Epithelial cell of esophagus (primary cell): ENCODE results near the gene CHST2.

ENCODE experiments used
- DNase-seq: peaks from one replicate; pipeline ENCODE4 v3.0.0; 2010; ENCODE audit warnings: low read depth
- H3K4me3 ChIP-seq: 2 replicates; pipeline ENCODE4 v1.5.1; 2011; ENCODE audit warnings: mild to moderate bottlenecking, low read length, control low read depth
- TF ChIP-seq, protein P1 (sequence below): IDR thresholded peaks from 2 replicates; pipeline ENCODE4 v1.5.1; 2011; ENCODE audit warnings: low read depth, mild to moderate bottlenecking, low read length, control low read depth, inconsistent platforms; ENCODE audit not compliant: insufficient read depth; ENCODE audit errors: missing control alignments

The CHST2 gene

DNA sequence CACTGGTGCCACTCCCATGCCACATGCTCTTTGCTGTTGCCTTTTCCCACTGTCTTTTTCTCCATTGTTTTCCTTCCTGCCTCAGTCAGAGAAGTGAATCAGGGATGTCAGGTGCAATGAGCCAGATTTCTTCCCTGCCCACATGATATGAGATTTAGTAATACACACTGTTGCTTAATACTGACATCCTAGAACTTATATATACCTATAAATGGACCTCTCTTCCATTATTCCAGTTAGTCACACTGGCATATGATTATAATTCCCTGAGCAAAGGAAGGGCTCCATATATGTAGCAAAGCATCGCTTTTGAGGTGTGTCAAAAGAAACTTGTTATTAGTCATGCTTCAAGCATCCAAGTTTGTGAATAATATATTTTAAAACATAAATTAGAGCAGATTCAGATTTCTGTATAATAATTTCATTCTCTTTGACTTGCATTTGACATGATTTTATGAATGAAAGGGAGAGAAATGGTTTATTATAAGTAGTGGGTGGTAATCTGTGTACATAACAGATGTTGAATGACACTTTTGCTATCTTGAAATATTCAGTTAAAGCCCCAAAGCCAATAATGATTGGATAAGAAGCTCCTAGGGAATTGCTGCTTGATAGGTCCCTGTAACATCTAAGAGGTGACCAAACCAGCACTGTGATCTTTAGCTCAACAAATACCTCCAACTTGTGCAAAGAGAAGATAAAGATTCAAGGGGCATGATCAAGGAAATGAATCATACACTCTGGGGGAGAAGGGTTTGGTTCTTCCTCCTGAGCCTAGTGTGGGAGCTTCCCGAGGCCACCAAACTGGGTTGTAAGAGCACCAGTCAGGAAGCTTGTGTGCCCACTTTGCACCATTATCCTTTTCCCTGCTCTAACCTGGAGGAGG is 48.6 kb downstream of the CHST2 start:
- TF ChIP-seq, protein P1, sequence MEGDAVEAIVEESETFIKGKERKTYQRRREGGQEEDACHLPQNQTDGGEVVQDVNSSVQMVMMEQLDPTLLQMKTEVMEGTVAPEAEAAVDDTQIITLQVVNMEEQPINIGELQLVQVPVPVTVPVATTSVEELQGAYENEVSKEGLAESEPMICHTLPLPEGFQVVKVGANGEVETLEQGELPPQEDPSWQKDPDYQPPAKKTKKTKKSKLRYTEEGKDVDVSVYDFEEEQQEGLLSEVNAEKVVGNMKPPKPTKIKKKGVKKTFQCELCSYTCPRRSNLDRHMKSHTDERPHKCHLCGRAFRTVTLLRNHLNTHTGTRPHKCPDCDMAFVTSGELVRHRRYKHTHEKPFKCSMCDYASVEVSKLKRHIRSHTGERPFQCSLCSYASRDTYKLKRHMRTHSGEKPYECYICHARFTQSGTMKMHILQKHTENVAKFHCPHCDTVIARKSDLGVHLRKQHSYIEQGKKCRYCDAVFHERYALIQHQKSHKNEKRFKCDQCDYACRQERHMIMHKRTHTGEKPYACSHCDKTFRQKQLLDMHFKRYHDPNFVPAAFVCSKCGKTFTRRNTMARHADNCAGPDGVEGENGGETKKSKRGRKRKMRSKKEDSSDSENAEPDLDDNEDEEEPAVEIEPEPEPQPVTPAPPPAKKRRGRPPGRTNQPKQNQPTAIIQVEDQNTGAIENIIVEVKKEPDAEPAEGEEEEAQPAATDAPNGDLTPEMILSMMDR, result no peak
- peak; percentile 96 for DNase-seq
- H3K4me3 ChIP-seq, result no peak overlapping the region

DNA sequence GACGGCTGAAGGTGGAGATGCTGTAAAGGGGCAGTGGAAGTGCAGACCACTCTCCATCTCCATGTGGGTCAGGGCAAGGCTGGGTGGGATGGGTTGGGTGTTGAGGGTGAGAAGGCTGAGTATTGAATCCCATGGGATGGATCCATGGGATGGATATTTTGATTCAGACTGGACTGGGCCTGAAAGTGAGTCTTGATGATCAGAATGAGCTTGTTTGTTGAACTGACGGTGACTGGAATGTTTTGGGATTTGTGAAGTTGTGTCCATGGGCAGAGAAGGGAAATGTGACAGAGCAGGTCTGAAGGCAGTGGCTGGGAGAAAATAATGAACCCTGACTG is 49.3 kb downstream of the CHST2 start:
- no peak for DNase-seq
- no peak overlapping the region for H3K4me3 ChIP-seq
- TF ChIP-seq, protein P1, result no peak

DNA sequence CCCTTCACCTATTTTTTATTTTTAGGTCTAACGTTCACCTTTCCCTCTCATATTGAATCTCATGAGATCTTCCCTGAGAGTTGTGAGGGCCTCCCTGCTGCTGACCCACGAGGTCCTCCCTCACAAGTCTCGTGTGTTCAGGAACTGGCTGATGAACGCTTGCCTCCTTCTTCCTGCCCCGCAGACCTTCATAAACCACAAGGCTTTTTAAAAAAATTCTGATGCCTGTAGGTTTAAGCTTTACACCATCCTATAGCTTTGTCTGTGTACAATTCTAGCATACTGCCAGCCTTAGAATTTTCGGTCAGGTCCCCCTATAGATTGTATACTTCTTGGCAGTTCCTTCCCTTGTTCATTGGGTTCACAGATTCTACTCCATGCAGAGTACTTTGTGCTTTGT is 50.5 kb downstream of the CHST2 start:
- H3K4me3 ChIP-seq, result no peak overlapping the region

DNA sequence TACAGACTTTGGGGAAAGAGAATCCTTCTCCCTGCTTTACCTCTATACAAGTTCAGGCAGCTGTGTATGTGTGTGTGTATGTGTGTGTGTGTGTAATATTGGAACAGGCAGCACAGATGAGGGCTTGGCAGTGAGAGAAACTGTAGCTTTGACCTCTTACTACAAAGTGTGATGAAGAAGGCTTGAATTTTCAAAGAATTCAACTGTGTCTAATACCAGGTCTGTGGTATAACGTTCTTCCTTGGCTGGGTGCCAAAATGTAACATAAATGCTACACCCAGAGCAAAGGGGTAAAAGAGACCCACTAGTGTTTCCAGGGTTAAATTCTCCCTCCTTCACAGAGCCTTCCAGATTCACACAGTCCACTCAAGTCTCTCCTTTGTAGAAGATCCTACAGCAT is 51.1 kb downstream of the CHST2 start:
- H3K4me3 ChIP-seq, result no peak overlapping the region
- peak; percentile 15 for DNase-seq
- TF ChIP-seq, protein P1, result no peak

More for the DNA sequence above, 50.5 kb downstream of the CHST2 start:
- no peak for DNase-seq
- TF ChIP-seq, protein P1, result no peak

DNA sequence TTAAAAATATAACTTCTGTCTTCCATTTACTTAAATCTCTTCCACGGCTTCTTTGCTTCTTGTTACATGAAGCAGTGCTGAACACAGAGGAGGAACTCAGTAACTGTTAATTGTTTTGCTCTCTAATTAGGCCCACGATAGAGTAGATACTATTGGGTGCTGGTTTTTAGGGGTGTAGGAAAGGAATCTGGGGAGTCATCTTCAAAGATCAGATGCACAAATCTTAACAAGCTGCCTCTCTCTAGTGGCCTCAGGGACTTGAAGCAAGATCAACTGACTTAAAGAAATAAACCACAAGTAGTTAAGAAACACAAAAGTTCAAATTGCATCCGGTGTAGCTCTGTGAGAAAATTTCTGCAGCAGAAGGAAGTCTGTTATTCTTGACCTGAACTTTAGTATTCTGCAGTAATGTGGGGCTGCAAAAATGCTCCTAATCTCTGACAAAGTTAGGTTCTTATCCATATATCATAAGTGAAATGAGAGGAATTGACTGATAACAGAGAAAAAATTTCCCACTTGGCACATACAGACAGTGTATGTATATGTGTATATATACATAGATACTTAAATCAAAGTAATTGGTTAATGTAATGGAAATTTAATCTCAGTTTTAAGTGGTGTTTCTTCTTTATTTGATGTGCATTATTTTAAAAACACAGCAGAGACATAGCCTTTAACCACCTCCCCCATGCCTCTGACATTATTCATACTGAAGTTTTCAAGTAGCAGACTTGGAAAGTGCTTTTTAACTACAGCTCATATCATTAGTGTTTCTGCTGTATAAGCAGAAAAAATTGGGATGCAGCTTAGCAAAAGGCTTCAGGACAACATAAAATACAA is 51.8 kb downstream of the CHST2 start:
- TF ChIP-seq, protein P1, result no peak
- no peak for DNase-seq
- H3K4me3 ChIP-seq, result no peak overlapping the region

DNA sequence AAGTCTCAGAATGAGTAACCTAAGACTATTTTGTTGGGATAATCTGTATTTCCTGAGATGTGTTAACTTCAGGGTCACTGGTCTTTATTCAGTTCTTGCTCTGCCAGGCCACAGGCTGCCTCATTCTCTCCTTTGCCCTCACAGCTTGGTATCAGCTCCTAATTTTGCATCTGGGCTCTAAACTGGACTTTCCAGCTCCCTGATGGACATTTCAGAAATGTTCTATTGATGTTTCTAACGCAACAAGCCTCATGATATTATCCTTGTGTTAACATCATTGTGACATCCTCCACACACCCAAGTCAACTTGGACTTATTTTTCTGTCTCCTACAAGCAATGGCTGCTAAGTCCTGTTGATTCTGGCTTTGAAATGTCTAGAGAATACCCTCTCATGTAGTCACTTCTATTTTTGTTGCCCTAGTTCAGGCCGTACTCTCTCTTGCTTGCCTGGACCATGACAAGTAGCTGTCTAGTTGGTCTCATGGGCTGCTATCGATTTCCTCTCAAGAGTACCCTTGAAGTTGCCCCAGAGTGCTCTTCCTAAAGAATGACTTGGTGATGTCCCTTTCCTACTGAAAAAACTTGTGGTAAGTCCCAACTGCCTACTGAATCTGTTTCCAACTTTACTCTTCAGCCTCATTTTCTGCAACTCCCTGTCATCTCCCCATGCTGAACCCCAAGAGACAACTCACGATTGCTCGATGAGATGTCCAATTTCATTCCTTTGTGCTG is 52.7 kb downstream of the CHST2 start:
- H3K4me3 ChIP-seq, result no peak overlapping the region
- TF ChIP-seq, protein P1, result no peak

More for the DNA sequence above, 52.7 kb downstream of the CHST2 start:
- DNase-seq, result no peak
